ENCODE data around the gene TAOK2. TPM values are rescaled to one million over a fixed set of nuclear protein-coding genes. Genes with fewer than 3 reads are reported as not detected.

Gene TAOK2
- total and polyA plus RNA-seq, 5 donors = 37.2 to 40.1 (median 39.1) TPM

GRCh38 chr16:29982560-29983419 lies 9.1 kb downstream of the TAOK2 start:
- ATAC-seq (no peak), DNase-seq (peak in 1 of 3 donors; percentile 40)
- Histone ChIP-seq H3K4me1 (ENCODE audit: control insufficient read depth, insufficient read depth, low read length) (no peaks in the 10 kb centered on the region), H3K27ac (ENCODE audit: low read length) (no peak overlapping the region), H3K4me3 (ENCODE audit: low read length) (no peak overlapping the region), H3K9me3 (ENCODE audit: control insufficient read depth, low read length) (no peaks in the 10 kb centered on the region), H3K27me3 (ENCODE audit: control insufficient read depth, insufficient read depth) (no peaks in the 10 kb centered on the region)
- WGBS = 85% methylated on average over 24 of the region's 24 CpGs
- intact Hi-C loops (cut with DNase I) = no loop called here

- no peaks in the 10 kb centered on the region for H3K9me3 ChIP-seq (ENCODE audit: control insufficient read depth, low read length)
Measured at GRCh38 chr16:29983420-29984136, 9.9 kb downstream of the TAOK2 start.

GRCh38 chr16:29984137-29984763 lies 10.6 kb downstream of the TAOK2 start:
- ATAC-seq (no peak), DNase-seq (peak in 1 of 3 donors; percentile 1)
- intact Hi-C loops (cut with DNase I) = no loop called here
- Histone ChIP-seq H3K9me3 (ENCODE audit: control insufficient read depth, low read length) (no peaks in the 10 kb centered on the region), H3K27me3 (ENCODE audit: control insufficient read depth, insufficient read depth) (no peaks in the 10 kb centered on the region), H3K4me3 (ENCODE audit: low read length) (no peak overlapping the region), H3K4me1 (ENCODE audit: control insufficient read depth, insufficient read depth, low read length) (no peaks in the 10 kb centered on the region), H3K27ac (ENCODE audit: low read length) (no peak overlapping the region)
- WGBS = 80% methylated on average over 6 of the region's 6 CpGs

More at GRCh38 chr16:29983420-29984136, 9.9 kb downstream of the TAOK2 start:
- Histone ChIP-seq H3K4me1 (ENCODE audit: control insufficient read depth, insufficient read depth, low read length) (no peaks in the 10 kb centered on the region), H3K4me3 (ENCODE audit: low read length) (no peak overlapping the region), H3K27ac (ENCODE audit: low read length) (no peak overlapping the region), H3K27me3 (ENCODE audit: control insufficient read depth, insufficient read depth) (no peaks in the 10 kb centered on the region)
- DNase-seq (peak in 2 of 3 donors; percentile 29 to 31), ATAC-seq (no peak)
- WGBS = 85% methylated on average over 12 of the region's 12 CpGs
- intact Hi-C loops (cut with DNase I) = no loop called here

- H3K27ac ChIP-seq (ENCODE audit: low read length) = no peak overlapping the region
- no peak for ATAC-seq
- no peaks in the 10 kb centered on the region for H3K9me3 ChIP-seq (ENCODE audit: control insufficient read depth, low read length)
- no peaks in the 10 kb centered on the region for H3K27me3 ChIP-seq (ENCODE audit: control insufficient read depth, insufficient read depth)
- intact Hi-C loops (cut with DNase I) = no loop called here
- H3K4me1 ChIP-seq (ENCODE audit: control insufficient read depth, insufficient read depth, low read length) = no peaks in the 10 kb centered on the region
- H3K4me3 ChIP-seq (ENCODE audit: low read length) = no peak overlapping the region
- 85% methylated on average over 5 of the region's 5 CpGs for WGBS
- DNase-seq = no peak
Measured at GRCh38 chr16:29984764-29985147, 11.1 kb downstream of the TAOK2 start.

GRCh38 chr16:29985271-29985811 lies 11.7 kb downstream of the TAOK2 start:
- no peaks in the 10 kb centered on the region for H3K9me3 ChIP-seq (ENCODE audit: control insufficient read depth, low read length)
- no peak overlapping the region for H3K4me3 ChIP-seq (ENCODE audit: low read length)
- DNase-seq (peak in 2 of 3 donors; percentile 22 to 46), ATAC-seq (no peak)
- H3K27me3 ChIP-seq (ENCODE audit: control insufficient read depth, insufficient read depth) = no peaks in the 10 kb centered on the region
- 93% methylated on average over 28 of the region's 28 CpGs for WGBS
- H3K4me1 ChIP-seq (ENCODE audit: control insufficient read depth, insufficient read depth, low read length) = no peaks in the 10 kb centered on the region
- H3K27ac ChIP-seq (ENCODE audit: low read length) = no peak overlapping the region
- intact Hi-C loops (cut with DNase I) = no loop called here

GRCh38 chr16:29986231-29986630 lies 12.6 kb downstream of the TAOK2 start:
- Histone ChIP-seq H3K27ac (ENCODE audit: low read length) (no peak overlapping the region), H3K4me3 (ENCODE audit: low read length) (no peak overlapping the region), H3K9me3 (ENCODE audit: control insufficient read depth, low read length) (no peaks in the 10 kb centered on the region), H3K4me1 (ENCODE audit: control insufficient read depth, insufficient read depth, low read length) (no peaks in the 10 kb centered on the region), H3K27me3 (ENCODE audit: control insufficient read depth, insufficient read depth) (no peaks in the 10 kb centered on the region)
- peak in 2 of 3 donors; percentile 38 to 45 for DNase-seq
- no peak for ATAC-seq
- intact Hi-C loops (cut with DNase I) = no loop called here
- WGBS = 94% methylated on average over 20 of the region's 20 CpGs

- DNase-seq = peak in 2 of 3 donors; percentile 21 to 42
- Histone ChIP-seq H3K4me1 (ENCODE audit: control insufficient read depth, insufficient read depth, low read length) (no peaks in the 10 kb centered on the region), H3K4me3 (ENCODE audit: low read length) (no peak overlapping the region), H3K27me3 (ENCODE audit: control insufficient read depth, insufficient read depth) (no peaks in the 10 kb centered on the region), H3K27ac (ENCODE audit: low read length) (no peak overlapping the region), H3K9me3 (ENCODE audit: control insufficient read depth, low read length) (no peaks in the 10 kb centered on the region)
- peak in 1 of 2 donors; percentile 3 for ATAC-seq
- 86% methylated on average over 5 of the region's 5 CpGs for WGBS
- intact Hi-C loops (cut with DNase I) = no loop called here
Measured at GRCh38 chr16:29986931-29987330, 13.3 kb downstream of the TAOK2 start.

- intact Hi-C loops (cut with DNase I) = no loop called here
- no peak overlapping the region for H3K27ac ChIP-seq (ENCODE audit: low read length)
- no peak overlapping the region for H3K4me3 ChIP-seq (ENCODE audit: low read length)
- no peaks in the 10 kb centered on the region for H3K27me3 ChIP-seq (ENCODE audit: control insufficient read depth, insufficient read depth)
- H3K9me3 ChIP-seq (ENCODE audit: control insufficient read depth, low read length) = no peaks in the 10 kb centered on the region
- no peaks in the 10 kb centered on the region for H3K4me1 ChIP-seq (ENCODE audit: control insufficient read depth, insufficient read depth, low read length)
- DNase-seq (peak in 2 of 3 donors; percentile 43 to 54), ATAC-seq (no peak)
- WGBS = 92% methylated on average over 35 of the region's 35 CpGs
Measured at GRCh38 chr16:29987371-29988085, 13.9 kb downstream of the TAOK2 start.

GRCh38 chr16:29988346-29989075 lies 14.8 kb downstream of the TAOK2 start:
- ATAC-seq (no peak), DNase-seq (peak in 1 of 3 donors; percentile 27)
- intact Hi-C loops (cut with DNase I) = no loop called here
- 82% methylated on average over 16 of the region's 17 CpGs for WGBS
- Histone ChIP-seq H3K27me3 (ENCODE audit: control insufficient read depth, insufficient read depth) (no peaks in the 10 kb centered on the region), H3K27ac (ENCODE audit: low read length) (no peak overlapping the region), H3K4me1 (ENCODE audit: control insufficient read depth, insufficient read depth, low read length) (no peaks in the 10 kb centered on the region), H3K4me3 (ENCODE audit: low read length) (no peak overlapping the region), H3K9me3 (ENCODE audit: control insufficient read depth, low read length) (no peaks in the 10 kb centered on the region)
